ENCODE data around the gene WNT7B.

WNT7B gene

GRCh38 chr22:45910928-45911467 is 66.0 kb downstream of the WNT7B start:
- peaks cover 3% of the 10 kb centered on the region for H3K27me3 Mint-ChIP-seq (ENCODE audit: low read depth, poor library complexity)
- H3K9me3 Mint-ChIP-seq, result peaks cover 5% of the 10 kb centered on the region
- no peak for DNase-seq
- TF ChIP-seq CTCF (IDR thresholded peaks at IDR 0.05), result no peak
- peaks cover 14% of the 10 kb centered on the region for H3K4me1 Mint-ChIP-seq
- no peak overlapping the region for H3K27ac Mint-ChIP-seq
- no peaks in the 10 kb centered on the region for H3K36me3 Mint-ChIP-seq (ENCODE audit: low read depth)
- no peak overlapping the region for H3K4me3 Mint-ChIP-seq

DNA sequence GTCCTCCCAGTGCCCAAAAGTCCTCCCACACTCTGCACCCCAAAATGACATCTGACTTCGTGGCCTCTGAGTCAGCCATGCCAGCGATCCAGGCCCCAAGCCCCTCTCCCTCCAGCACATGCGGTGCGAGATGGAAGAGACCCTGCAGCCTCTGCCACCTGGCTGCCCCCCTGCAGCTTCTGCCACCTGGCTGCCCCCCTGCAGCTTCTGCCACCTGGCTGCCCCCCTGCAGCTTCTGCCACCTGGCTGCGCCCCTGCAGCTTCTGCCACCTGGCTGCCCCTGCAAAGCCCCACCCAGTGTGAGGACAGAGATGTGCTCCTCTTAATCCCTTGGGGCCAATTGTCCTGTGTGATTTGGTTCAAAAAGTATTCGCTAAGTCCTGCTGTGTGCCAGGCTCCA is 68.0 kb downstream of the WNT7B start:
- H3K27me3 Mint-ChIP-seq (ENCODE audit: low read depth, poor library complexity), result peaks cover 11% of the 10 kb centered on the region
- H3K27ac Mint-ChIP-seq, result no peak overlapping the region
- no peak for DNase-seq
- no peak overlapping the region for H3K4me3 Mint-ChIP-seq
- no peak for TF ChIP-seq CTCF (IDR thresholded peaks at IDR 0.05)
- H3K9me3 Mint-ChIP-seq, result no peaks in the 10 kb centered on the region
- H3K36me3 Mint-ChIP-seq (ENCODE audit: low read depth), result no peaks in the 10 kb centered on the region
- H3K4me1 Mint-ChIP-seq, result peaks cover 33% of the 10 kb centered on the region

- Mint-ChIP-seq H3K36me3 (ENCODE audit: low read depth) (no peaks in the 10 kb centered on the region), H3K27me3 (ENCODE audit: low read depth, poor library complexity) (peaks cover 11% of the 10 kb centered on the region), H3K4me1 (peaks cover 37% of the 10 kb centered on the region), H3K27ac (no peak overlapping the region), H3K9me3 (no peaks in the 10 kb centered on the region), H3K4me3 (no peak overlapping the region)
- no peak for DNase-seq
- no peak for TF ChIP-seq CTCF (IDR thresholded peaks at IDR 0.05)
Measured at GRCh38 chr22:45907996-45908395, 69.0 kb downstream of the WNT7B start.

DNA sequence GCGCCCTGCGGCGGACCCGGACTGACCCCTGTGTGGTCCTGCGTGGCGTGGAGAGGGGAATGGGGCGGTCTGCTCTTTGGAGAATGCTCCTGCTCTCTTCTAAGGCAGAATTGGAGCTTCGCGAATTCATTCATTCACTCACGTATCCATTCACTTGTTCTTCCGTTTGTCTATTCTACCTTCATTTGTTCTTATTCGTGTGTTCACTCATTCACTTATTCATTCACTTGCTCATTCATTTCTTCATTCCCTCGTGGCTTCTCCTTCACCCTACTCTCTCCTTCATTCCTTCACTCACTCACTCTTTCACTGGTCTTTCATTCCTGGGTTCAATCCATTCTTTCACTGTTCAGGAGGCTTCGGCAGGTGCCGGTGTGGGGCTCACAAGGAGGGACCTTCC is 69.6 kb downstream of the WNT7B start:
- Mint-ChIP-seq H3K4me1 (peaks cover 43% of the 10 kb centered on the region), H3K4me3 (peak overlapping the region; percentile 29), H3K27me3 (ENCODE audit: low read depth, poor library complexity) (peaks cover 8% of the 10 kb centered on the region), H3K36me3 (ENCODE audit: low read depth) (no peaks in the 10 kb centered on the region), H3K9me3 (no peaks in the 10 kb centered on the region), H3K27ac (peak overlapping the region; percentile 91)
- TF ChIP-seq CTCF (IDR thresholded peaks at IDR 0.05), result no peak
- DNase-seq, result no peak

DNA sequence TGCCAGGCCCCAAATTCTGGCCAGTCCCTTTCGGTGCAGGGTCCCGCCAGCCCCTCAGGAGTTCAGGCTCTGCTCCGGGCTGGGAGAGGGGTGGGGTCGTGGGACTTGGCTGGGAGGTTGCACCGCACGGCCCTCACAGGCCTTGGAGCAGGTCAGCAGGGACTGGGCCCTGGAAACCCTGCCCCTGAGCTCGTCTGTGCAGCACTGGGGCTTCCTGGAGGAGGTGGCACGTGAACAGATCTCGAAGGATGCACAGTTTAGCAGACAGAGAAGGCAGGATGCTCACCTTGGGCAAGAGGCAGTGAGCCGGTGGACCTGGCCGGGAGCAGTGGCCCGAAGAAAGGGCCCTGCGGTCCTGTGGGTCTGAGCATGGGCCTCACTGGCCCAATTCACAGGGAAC is 70.0 kb downstream of the WNT7B start:
- Mint-ChIP-seq H3K27ac (no peak overlapping the region), H3K4me1 (peaks cover 46% of the 10 kb centered on the region), H3K36me3 (ENCODE audit: low read depth) (no peaks in the 10 kb centered on the region), H3K4me3 (no peak overlapping the region), H3K9me3 (no peaks in the 10 kb centered on the region), H3K27me3 (ENCODE audit: low read depth, poor library complexity) (peaks cover 8% of the 10 kb centered on the region)
- TF ChIP-seq CTCF (IDR thresholded peaks at IDR 0.05), result no peak
- no peak for DNase-seq

All from nephron progenitor cell (in vitro differentiated cells).